ENCODE results near the gene CYP39A1.
A peak's percentile ranks its signal among the peaks of the same experiment; 100 is the strongest.

Gene CYP39A1

DNA sequence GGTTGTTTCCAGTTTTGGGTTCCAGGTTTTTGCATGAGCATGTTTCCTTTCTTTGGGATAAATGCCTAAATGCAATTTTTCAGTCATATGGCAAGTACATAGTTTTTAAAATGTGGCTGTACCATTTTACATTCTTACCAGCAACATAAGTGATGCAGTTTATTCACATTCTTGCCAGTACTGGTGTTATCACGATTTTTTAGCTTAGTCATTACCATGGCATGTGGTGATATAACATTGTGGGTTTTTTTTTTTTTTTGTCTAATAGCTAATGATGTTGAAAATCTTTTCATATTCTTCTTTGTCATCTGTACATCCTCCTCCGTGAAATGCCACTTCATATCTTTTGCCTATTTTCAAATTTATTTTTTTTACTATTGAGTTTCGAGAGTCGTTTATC lies 32.2 kb upstream of the CYP39A1 start:
- Histone ChIP-seq H3K79me2 (no peaks in the 10 kb centered on the region), H3K27me3 (ENCODE audit: control insufficient read depth, insufficient read depth, low read length) (no peaks in the 10 kb centered on the region), H3K4me1 (no peaks in the 10 kb centered on the region), H3K9ac (no peak overlapping the region), H3K27ac (no peak overlapping the region), H3K36me3 (ENCODE audit: control insufficient read depth, insufficient read depth, low read length) (no peaks in the 10 kb centered on the region), H3K4me3 (ENCODE audit: low read depth, low read length) (no peak overlapping the region), H3K9me3 (ENCODE audit: control insufficient read depth, low read length) (no peaks in the 10 kb centered on the region), H2AFZ (no peak overlapping the region), H3K4me2 (ENCODE audit: low read length) (no peak overlapping the region)
- TF ChIP-seq, protein P1, sequence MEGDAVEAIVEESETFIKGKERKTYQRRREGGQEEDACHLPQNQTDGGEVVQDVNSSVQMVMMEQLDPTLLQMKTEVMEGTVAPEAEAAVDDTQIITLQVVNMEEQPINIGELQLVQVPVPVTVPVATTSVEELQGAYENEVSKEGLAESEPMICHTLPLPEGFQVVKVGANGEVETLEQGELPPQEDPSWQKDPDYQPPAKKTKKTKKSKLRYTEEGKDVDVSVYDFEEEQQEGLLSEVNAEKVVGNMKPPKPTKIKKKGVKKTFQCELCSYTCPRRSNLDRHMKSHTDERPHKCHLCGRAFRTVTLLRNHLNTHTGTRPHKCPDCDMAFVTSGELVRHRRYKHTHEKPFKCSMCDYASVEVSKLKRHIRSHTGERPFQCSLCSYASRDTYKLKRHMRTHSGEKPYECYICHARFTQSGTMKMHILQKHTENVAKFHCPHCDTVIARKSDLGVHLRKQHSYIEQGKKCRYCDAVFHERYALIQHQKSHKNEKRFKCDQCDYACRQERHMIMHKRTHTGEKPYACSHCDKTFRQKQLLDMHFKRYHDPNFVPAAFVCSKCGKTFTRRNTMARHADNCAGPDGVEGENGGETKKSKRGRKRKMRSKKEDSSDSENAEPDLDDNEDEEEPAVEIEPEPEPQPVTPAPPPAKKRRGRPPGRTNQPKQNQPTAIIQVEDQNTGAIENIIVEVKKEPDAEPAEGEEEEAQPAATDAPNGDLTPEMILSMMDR (IDR thresholded peaks at IDR 0.05): no peak

DNA sequence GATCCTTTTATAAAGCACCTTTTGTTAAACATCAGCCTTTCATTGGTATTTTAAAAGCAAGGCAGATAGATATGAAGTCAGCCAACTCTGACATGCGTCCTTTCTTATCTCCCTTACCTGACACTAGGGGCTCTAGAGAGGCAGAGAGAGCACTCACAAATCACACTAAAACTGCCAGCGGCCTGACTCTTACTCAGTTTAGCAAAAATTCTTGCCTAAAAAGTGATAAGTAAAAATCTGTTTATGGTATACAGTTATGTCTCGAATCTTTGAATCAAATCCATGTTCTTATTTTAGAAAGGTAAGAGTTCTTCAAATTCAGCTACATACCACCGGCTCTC lies 24.7 kb upstream of the CYP39A1 start:
- H2AFZ ChIP-seq: no peak overlapping the region
- no peak overlapping the region for H3K27ac ChIP-seq
- no peaks in the 10 kb centered on the region for H3K9me3 ChIP-seq (ENCODE audit: control insufficient read depth, low read length)
- H3K36me3 ChIP-seq (ENCODE audit: control insufficient read depth, insufficient read depth, low read length): no peaks in the 10 kb centered on the region
- TF ChIP-seq, protein P1 (IDR thresholded peaks at IDR 0.05): peak; percentile 32
- H3K27me3 ChIP-seq (ENCODE audit: control insufficient read depth, insufficient read depth, low read length): no peaks in the 10 kb centered on the region
- H3K79me2 ChIP-seq: no peaks in the 10 kb centered on the region
- no peaks in the 10 kb centered on the region for H3K4me1 ChIP-seq
- no peak overlapping the region for H3K4me2 ChIP-seq (ENCODE audit: low read length)
- H3K9ac ChIP-seq: no peak overlapping the region
- H3K4me3 ChIP-seq (ENCODE audit: low read depth, low read length): no peak overlapping the region

DNA sequence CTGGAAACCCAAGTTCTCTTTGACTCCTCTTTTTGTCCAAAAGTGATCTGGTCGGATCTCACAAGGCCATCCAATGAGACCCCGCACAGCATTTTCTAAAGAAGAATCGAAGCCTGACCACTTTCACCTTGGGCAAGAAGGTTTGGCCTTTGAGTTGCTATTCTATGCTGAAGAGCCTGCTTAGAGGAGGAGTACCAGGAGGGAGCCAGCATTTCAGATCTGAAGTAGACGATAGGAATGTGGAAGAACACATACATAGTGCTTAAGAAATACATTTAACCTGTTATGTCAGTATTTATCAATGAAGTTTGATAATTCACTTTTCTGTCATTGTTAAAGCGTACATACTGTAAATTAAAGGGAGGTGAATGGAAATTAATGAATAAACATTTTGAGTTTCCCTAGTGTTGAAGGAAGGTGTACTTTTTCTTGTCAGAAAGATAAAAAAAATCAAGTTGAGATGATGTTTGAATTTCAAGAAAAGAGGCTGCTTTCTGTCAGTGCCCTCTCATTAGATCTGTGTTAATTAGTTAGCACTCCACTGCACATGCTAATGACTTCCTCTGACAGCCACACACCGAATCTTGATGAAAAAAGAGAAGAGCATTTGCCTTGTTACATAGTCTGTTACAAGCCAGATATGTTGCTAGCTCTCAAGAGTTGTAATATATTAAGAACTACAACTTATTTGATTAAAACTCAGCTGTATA lies 24.1 kb upstream of the CYP39A1 start:
- Histone ChIP-seq H3K79me2 (no peaks in the 10 kb centered on the region), H3K27ac (no peak overlapping the region), H2AFZ (no peak overlapping the region), H3K9me3 (ENCODE audit: control insufficient read depth, low read length) (no peaks in the 10 kb centered on the region), H3K27me3 (ENCODE audit: control insufficient read depth, insufficient read depth, low read length) (no peaks in the 10 kb centered on the region), H3K4me2 (ENCODE audit: low read length) (no peak overlapping the region), H3K36me3 (ENCODE audit: control insufficient read depth, insufficient read depth, low read length) (no peaks in the 10 kb centered on the region), H3K9ac (no peak overlapping the region), H3K4me3 (ENCODE audit: low read depth, low read length) (no peak overlapping the region), H3K4me1 (no peaks in the 10 kb centered on the region)
- TF ChIP-seq, protein P1 (IDR thresholded peaks at IDR 0.05): no peak

DNA sequence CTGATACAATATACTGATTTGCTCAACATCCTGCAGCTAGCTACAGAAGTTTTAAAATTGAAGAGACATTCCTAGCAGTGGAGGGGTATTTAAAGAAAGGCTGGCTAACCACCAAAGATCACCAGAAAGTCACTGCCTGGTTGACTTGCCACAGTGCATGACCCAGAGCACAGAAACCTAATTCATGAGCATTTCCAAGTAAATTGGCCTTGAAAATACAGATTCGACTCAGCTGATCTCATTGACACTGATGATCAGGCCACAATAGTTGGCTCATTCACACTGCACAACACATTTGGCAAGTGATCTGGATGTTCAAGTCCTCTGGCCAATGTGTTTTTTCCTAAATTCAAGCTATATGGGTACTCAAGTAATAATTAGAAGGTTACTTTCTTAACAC lies 21.8 kb upstream of the CYP39A1 start:
- Histone ChIP-seq H3K36me3 (ENCODE audit: control insufficient read depth, insufficient read depth, low read length) (no peaks in the 10 kb centered on the region), H3K9me3 (ENCODE audit: control insufficient read depth, low read length) (no peaks in the 10 kb centered on the region), H3K4me2 (ENCODE audit: low read length) (no peak overlapping the region), H3K27ac (no peak overlapping the region), H2AFZ (no peak overlapping the region), H3K27me3 (ENCODE audit: control insufficient read depth, insufficient read depth, low read length) (no peaks in the 10 kb centered on the region), H3K9ac (no peak overlapping the region), H3K4me1 (no peaks in the 10 kb centered on the region), H3K4me3 (ENCODE audit: low read depth, low read length) (no peak overlapping the region), H3K79me2 (no peaks in the 10 kb centered on the region)
- TF ChIP-seq, protein P1 (IDR thresholded peaks at IDR 0.05): no peak

DNA sequence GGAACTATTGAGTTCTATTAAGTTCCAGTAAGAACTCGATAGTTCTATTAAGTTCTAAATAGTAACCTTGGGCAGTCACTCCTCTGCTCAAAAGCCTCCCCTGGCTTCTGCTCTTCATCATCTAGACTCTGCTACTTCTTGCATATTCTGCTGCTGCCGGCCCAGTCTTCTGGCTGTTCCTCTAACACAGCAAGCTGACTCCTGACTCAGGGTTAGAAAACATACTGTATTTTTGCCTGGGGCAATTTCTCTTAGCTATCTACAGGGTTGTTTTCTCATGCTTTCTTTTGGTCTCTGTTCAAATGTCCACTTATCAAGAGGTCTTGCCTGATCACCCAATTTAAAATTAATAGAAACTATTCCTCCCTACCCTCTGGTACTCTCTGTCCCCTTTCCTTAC lies 14.8 kb upstream of the CYP39A1 start:
- Histone ChIP-seq H3K79me2 (no peaks in the 10 kb centered on the region), H3K4me1 (no peaks in the 10 kb centered on the region), H3K9ac (no peak overlapping the region), H3K27ac (no peak overlapping the region), H2AFZ (no peak overlapping the region), H3K27me3 (ENCODE audit: control insufficient read depth, insufficient read depth, low read length) (no peaks in the 10 kb centered on the region), H3K9me3 (ENCODE audit: control insufficient read depth, low read length) (no peaks in the 10 kb centered on the region), H3K4me3 (ENCODE audit: low read depth, low read length) (no peak overlapping the region), H3K36me3 (ENCODE audit: control insufficient read depth, insufficient read depth, low read length) (no peaks in the 10 kb centered on the region), H3K4me2 (ENCODE audit: low read length) (no peak overlapping the region)
- TF ChIP-seq, protein P1 (IDR thresholded peaks at IDR 0.05): no peak
